ENCODE results near the gene KRT14.
"Not testable (repeated sequence)": the region's sequence is repeated elsewhere in the genome, so short reads cannot be mapped to it uniquely, and the experiment has no call there.

Gene KRT14

GRCh38 chr17:41583137-41584127 lies 3.3 kb downstream of the KRT14 start:
- Histone ChIP-seq H3K27ac (peak overlapping the region in 19 of 21 experiments; percentile 29 to 91 (median 79)), H3K4me3 (peak overlapping the region; percentile 11 to 50 (median 34))

GRCh38 chr17:41582061-41582968 lies 4.4 kb downstream of the KRT14 start:
- H3K4me3 ChIP-seq: peak overlapping the region in 5 of 7 experiments; percentile 15 to 50 (median 44)

DNA sequence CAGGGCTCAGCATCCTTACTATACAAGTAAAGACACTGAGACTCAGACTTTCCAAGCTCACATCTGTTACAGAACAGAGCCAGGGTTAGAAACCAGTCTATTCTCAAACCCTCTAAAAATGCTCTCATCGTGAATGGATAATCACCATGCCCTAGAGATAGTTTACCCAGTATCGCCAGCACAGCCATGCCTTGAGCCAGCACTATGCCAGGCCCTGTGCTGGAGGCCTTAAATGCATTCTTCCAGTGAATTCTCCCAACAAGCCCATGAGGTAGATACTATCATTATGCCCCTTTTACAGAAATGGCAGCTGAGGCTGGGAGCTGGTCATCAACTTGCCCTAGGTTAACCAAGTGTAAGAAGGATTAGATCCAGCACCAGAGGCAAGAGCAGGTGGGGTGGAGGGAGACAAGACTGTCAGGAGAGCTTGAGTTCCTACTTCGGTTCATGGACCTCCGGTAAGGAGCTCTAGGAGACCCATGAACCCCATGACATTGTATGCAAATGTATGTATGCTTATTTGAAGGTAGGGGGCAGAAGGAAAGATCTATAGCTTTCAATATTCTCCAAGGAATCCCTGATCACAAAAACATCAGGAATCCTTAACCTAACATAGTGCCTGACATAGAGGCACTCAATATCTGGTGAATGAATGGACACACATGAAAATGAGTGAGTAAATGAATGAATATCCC lies 5.2 kb downstream of the KRT14 start:
- Histone ChIP-seq H3K4me3 (peak overlapping the region in 2 of 7 experiments; percentile 44 to 50), H3K27ac (peak overlapping the region in 17 of 21 experiments; percentile 16 to 91 (median 70))

More at GRCh38 chr17:41582061-41582968, 4.4 kb downstream of the KRT14 start:
- H3K27ac ChIP-seq: peak overlapping the region in 20 of 21 experiments; percentile 5 to 91 (median 74)

DNA sequence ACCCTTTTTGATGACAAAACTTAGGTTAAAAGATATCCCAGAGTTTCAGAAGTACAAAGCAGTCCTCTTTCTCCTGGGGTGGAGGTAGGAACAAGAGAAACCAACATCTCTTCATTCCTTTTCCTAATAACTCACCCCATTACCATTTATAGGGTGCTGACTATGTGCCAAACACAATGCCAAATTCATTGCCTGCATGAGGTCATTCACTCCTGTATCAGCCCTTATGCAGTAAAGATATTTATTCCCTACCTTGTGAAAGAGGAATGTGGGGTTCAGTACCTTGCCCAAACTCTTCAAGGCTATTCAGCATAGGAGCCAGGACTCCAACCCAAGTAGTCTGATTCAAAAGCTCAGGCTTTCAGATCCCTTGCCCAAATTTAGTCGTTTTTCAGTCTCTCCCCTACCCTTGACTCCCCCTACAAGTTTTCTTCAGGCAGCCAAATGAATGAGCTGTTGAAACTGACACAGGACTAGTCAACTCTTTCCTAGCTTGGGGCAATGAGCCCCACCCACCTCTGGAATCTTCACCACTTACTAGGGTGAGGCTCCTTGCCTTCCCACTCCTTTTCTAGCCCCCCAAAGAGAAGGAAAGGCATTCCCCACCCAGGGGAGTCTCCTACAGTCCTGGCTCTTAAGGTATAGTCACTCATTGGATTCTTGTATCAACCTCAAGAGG lies 5.9 kb downstream of the KRT14 start:
- peak overlapping the region in 17 of 21 experiments; percentile 20 to 91 (median 72) for H3K27ac ChIP-seq

DNA sequence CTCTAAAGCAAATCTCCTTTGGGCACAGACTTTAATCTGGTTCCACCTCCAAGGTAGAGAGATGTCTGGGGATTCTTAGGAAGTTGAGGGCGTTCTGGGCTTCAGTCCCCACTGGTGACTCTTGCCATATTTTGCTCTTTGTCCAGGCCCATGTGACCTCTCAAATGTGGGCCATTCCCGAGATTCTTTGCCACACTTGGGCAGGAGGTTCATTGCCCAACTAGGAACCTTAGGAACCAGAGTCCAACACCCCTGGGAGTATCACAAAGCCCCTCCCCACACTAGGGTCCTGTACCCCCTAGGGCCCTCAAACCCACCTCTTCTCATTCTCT lies 6.5 kb downstream of the KRT14 start:
- H3K4me3 ChIP-seq: no peak overlapping the region
- peak overlapping the region in 18 of 21 experiments; percentile 22 to 91 (median 71) for H3K27ac ChIP-seq

More for the DNA sequence above, 5.9 kb downstream of the KRT14 start:
- H3K4me3 ChIP-seq: no peak overlapping the region

GRCh38 chr17:41579484-41580243 lies 7.0 kb downstream of the KRT14 start:
- peak overlapping the region in 1 of 7 experiments; percentile 9 for H3K4me3 ChIP-seq
- H3K27ac ChIP-seq: peak overlapping the region in 19 of 21 experiments; percentile 10 to 91 (median 70)

DNA sequence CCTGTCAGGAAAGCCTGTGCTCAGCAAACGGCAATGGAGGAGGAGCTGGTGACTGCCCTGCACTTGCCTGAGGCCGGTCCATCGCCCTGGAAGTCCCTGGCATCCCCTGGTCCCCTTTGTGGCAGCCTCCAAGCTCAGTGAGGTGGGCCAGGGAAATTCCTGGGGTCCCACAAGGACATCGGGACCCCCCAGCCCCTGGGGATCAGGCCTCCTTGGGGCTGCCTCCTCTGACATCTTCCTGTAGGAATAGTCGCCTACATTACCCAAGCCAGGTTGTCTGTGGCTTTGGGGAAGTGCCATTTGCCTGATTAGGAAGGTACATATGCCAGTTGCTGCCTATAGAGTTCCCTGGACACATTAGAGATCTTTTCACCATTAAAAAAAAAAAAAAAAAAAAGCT lies 7.7 kb downstream of the KRT14 start:
- Histone ChIP-seq H3K4me3 (peak overlapping the region in 1 of 7 experiments; percentile 9), H3K27ac (peak overlapping the region in 18 of 21 experiments; percentile 1 to 91 (median 46))

DNA sequence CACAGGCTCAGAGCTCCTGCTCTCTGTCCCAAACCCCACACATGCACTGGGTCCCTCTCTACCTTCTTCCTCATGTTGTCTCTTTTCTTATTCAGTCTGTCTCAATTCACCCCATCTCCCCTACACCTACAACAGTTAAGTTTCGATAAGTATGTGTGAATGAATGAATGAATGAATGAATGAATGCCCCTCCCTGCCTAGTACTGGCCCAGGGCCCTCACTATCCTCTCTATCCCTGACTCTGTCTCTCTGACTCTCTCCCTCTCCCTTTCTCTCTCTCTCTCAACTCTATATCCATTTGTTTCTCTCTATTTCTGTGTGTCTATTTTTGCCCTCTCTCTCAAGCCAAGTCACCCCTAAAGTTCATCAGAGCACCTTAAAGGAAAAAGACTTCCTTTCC lies 8.2 kb downstream of the KRT14 start:
- H3K4me3 ChIP-seq: no peak overlapping the region
- peak overlapping the region in 9 of 21 experiments; percentile 1 to 89 (median 70) for H3K27ac ChIP-seq

DNA sequence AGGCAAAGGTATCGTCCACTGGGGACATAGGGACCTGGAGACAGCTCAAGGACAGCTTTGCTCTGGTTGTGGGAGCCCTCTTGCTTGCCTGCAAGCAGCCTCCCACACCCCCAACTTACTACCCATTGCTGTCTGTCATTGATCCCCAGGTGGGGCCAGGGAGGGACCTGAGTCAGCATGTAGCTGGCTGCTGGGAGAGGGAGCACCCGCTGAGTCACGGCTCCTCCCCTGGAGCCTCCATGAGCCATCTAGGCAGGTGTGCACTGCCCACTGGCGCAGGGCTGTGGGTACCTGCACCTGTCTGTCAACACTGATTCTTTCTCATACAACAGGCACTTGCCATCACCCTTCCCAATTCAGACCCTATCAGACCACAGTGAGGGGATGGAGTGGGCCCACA lies 10.0 kb downstream of the KRT14 start:
- H3K4me3 ChIP-seq: not testable (repeated sequence)
- peak overlapping the region in 1 of 21 experiments; percentile 16 for H3K27ac ChIP-seq

GRCh38 chr17:41575336-41575735 lies 11.4 kb downstream of the KRT14 start:
- H3K4me3 ChIP-seq: no peak overlapping the region
- H3K27ac ChIP-seq: no peak overlapping the region

DNA sequence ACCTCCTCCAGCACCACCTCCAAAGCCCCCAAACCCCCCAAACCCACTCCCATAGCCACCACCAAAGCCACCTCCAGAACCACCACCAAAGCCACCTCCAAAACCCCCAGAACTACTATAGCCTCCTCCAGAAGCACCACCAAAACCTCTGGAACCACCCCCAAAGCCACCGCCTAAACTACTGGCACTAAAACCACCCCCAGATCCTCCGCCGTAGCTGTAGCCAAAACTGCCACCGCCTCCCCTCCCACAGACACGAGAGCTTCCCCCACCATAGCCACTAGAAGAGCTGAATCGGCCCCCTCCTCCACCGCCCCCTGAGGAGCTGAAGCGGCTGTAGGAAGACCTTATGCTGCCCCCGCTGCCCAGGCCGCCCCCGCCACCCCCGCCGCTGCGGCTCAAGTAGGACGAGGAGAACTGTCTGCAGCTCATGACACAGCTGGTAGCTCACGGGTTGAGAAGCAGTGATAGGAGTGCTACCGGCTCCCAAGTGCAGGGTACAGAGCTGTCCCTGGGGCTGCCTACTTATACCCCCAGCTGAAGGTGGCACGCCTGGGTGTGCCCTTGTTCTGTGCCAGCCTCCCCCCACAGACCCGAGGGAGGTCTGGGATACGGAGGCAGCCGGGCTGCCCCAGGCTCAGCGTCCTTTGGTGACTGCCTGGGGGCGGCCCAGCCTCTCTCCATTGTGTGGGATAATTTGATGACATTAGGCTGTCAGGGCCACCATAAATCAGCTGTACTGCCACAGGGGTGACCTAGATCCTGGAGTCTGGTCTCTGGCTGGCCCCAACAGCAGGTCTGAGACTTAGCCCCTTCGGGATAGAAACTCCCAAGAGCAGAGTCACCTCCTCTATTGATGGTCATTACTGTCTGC lies 14.9 kb downstream of the KRT14 start, which contains the start of gene KRT9:
Gene KRT9, minus strand, starts transcription at position 499 of the 874 bp plus-strand sequence. Its CDS starts 67 bp downstream, at position 432.
- no peak within 1 kb of the TSS for H3K27ac ChIP-seq
- no peak within 1 kb of the TSS for H3K4me3 ChIP-seq

DNA sequence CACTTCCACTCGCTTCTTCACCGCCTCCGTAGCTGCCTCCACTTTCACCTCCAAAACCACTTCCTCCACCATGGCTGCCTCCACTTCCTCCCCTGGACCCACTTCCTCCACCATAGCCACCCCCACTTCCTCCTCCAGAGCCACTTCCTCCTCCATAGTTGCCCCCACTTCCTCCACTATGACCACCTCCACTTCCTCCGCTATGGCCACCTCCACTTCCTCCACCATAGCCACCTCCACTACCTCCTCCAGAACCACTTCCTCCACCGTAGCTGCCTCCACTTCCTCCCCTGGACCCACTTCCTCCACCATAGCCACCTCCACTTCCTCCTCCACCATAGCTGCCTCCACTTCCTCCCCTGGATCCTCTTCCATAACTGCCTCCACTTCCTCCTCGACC lies 19.4 kb downstream of the KRT14 start:
- Histone ChIP-seq H3K27ac (no peak overlapping the region), H3K4me3 (no peak overlapping the region)

DNA sequence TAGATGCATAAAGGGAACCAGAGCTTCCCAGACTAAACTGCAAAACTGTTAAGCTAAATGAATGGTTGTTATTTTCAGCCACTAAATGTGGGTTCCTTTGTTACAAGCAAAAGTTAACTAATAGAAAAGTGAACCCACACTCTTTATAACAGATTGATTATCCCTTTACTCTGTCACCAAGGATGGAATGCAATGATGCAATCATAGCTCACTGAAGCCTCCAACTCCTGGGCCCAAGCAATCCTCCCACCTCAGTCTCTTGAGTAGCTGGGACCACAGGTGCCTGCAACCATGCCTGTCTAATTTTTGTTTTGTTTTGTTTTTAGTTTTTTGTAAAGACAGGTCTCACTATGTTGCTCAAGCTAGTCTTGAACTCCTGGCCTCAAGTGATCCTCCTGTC lies 21.4 kb downstream of the KRT14 start:
- H3K4me3 ChIP-seq: no peak overlapping the region
- no peak overlapping the region for H3K27ac ChIP-seq

DNA sequence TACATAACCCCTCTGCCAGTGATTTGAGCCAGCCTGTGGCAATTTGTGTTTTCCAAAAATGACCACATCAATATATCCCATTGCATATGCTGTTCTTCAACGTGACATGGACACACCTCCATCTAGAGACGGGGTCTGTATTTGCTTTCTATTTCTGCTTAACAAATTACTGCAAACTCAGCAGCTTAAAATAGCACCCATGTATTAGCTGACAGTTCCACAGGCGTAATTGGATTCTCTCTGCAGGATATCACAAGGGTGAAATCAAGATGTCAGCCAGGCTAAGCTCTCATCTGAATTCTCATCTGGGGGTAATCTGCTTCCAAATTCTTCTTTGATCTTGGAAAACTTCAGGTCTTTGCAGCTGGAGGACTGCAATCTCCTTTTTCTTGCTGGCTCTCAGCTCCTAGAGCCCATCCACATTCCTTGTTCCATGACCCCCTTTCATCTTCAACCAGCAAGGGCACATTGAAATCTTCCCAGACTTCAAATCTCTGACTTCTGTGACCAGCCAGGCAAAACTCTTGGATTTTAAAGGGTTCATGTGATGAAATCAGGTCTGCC lies 23.0 kb downstream of the KRT14 start:
- no peak overlapping the region for H3K27ac ChIP-seq
- no peak overlapping the region for H3K4me3 ChIP-seq

GRCh38 chr17:41561554-41561953 lies 25.1 kb downstream of the KRT14 start:
- Histone ChIP-seq H3K4me3 (no peak overlapping the region), H3K27ac (no peak overlapping the region)

- H3K4me3 ChIP-seq: no peak overlapping the region
- H3K27ac ChIP-seq: peak overlapping the region in 1 of 21 experiments; percentile 21
These were observed 27.1 kb downstream of the KRT14 start for GRCh38 chr17:41559548-41559947.

DNA sequence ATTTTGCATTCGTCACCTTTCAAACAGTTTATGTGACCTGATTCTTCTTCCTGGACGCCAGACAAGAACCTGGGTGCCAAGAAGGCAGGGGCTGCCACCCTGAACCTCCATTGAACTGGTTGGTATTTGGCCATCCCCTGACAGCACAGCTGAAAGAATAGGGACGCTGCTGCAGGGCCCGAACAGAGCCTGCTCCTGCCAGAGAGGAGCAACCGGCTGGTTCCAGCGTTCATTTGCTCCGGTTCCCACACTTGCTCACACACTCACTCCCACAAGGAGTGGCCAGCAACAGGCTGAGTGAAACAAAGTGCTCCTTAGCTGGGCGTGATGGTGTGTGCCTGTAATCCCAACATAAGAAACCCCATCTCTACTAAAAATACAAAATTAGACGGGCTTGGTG lies 29.8 kb downstream of the KRT14 start:
- H3K27ac ChIP-seq: no peak overlapping the region
- H3K4me3 ChIP-seq: no peak overlapping the region
